NCI-H510A (cell line): Measurements from ENCODE around the gene ZNF740.
A peak's percentile ranks its signal among the peaks of the same experiment; 100 is the strongest.
"Not testable (repeated sequence)": the region's sequence is repeated elsewhere in the genome, so short reads cannot be mapped to it uniquely, and the experiment has no call there.

Source experiments
- DNase-seq: peaks from one replicate; lab custom pipeline; 2025; lab: John Stamatoyannopoulos, UW

ZNF740 gene

GRCh38 chr12:53194973-53195372, 14.5 kb downstream of the ZNF740 start:
- no peak for DNase-seq

GRCh38 chr12:53195516-53196420, 15.2 kb downstream of the ZNF740 start:
- DNase-seq: no peak

GRCh38 chr12:53196486-53196885, 16.0 kb downstream of the ZNF740 start:
- DNase-seq: no peak

GRCh38 chr12:53197011-53197640, 16.6 kb downstream of the ZNF740 start:
- no peak for DNase-seq

GRCh38 chr12:53198486-53199110, 18.1 kb downstream of the ZNF740 start:
- DNase-seq: peak; percentile 47

- DNase-seq: no peak
Measured at GRCh38 chr12:53199700-53200099, 19.2 kb downstream of the ZNF740 start.

- DNase-seq: no peak
Measured at GRCh38 chr12:53200107-53200457, 19.6 kb downstream of the ZNF740 start.

- no peak for DNase-seq
Measured at GRCh38 chr12:53200458-53201176, 20.1 kb downstream of the ZNF740 start.

- no peak for DNase-seq
Measured at GRCh38 chr12:53201177-53201541, 20.6 kb downstream of the ZNF740 start.

GRCh38 chr12:53201639-53202038, 21.1 kb downstream of the ZNF740 start:
- no peak for DNase-seq

GRCh38 chr12:53202316-53202715, 21.8 kb downstream of the ZNF740 start:
- DNase-seq: not testable (repeated sequence)

GRCh38 chr12:53204351-53204750, 23.8 kb downstream of the ZNF740 start:
- DNase-seq: no peak

- DNase-seq: no peak
Measured at GRCh38 chr12:53205747-53206419, 25.4 kb downstream of the ZNF740 start.

- DNase-seq: no peak
Measured at GRCh38 chr12:53207042-53207441, 26.5 kb downstream of the ZNF740 start, which contains the start of gene ITGB7. Gene ITGB7 (minus strand): TSS chr12:53207251. CDS start chr12:53200443, 6,808 bp downstream.

GRCh38 chr12:53208435-53208834, 27.9 kb downstream of the ZNF740 start:
- DNase-seq: no peak

GRCh38 chr12:53208877-53209463, 28.4 kb downstream of the ZNF740 start:
- no peak for DNase-seq

- DNase-seq: no peak
Measured at GRCh38 chr12:53210843-53211242, 30.3 kb downstream of the ZNF740 start.

- DNase-seq: no peak
Measured at GRCh38 chr12:53211476-53212381, 31.2 kb downstream of the ZNF740 start.

GRCh38 chr12:53212931-53213330, 32.4 kb downstream of the ZNF740 start:
- DNase-seq: no peak

GRCh38 chr12:53213348-53213747, 32.8 kb downstream of the ZNF740 start:
- peak; percentile 51 for DNase-seq
